ENCODE results near the gene EMP1.

EMP1 gene

DNA sequence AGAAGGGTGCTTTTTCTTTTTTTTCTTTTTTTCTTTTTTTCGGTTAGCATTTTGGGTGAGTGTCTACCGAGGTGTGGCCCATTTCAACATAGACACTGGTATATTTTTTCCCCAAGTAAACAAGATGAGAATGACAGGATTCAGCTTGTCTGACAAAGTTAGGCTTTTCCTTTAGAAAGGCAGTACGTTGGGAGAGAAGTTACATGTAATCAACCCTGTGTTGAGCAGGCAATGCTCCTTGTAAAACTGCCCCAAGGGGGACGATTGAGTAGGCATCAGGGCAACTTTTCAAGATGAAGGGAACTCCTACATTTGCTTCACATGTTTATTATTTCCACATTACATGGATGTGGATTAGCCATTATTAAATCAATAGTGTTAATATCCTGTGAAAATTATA lies 1.7 kb downstream of the EMP1 start:
- no peak for DNase-seq

DNA sequence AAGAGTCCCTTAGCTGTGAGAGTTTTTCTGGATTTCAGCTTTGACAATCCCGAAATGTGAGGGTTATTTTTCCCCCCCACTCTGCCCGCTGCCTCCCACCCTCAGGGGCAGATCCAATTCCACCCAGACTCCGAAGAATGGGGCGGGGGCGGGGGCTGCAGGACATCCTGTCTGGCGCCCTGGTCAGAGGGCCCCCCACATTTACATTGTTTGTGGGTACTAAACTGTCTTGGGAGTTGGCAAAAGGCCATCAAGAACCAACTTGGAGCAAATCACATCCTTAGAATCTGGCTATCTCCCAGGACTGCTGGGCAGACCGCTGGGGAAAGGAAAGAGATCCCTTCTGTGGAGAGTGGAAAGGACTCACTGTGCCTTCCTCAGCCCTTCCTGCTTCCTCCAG lies 2.4 kb downstream of the EMP1 start:
- no peak for DNase-seq

DNA sequence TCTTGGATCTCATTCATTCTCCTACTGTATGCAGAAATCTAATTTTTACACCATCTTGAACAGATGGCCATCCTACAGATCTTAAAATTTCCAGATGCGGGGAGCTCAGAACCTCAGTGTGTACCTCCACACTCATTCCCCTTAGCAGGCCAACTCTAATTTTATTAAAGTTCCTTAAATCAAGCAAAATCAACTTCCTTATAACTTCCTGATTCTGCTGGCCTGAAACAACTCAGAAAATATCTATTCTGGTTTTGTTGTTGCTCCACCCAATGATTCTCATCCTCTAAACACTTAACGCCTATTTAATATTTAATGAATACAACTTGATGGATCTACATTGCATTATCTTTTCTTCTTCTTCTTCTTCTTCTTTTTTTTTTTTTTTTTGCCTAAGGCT lies 3.1 kb downstream of the EMP1 start:
- no peak for DNase-seq

- DNase-seq = no peak
Measured at GRCh38 chr12:13200841-13201240, 4.3 kb downstream of the EMP1 start.

- DNase-seq = peak; percentile 29
Measured at GRCh38 chr12:13203034-13203922, 6.8 kb downstream of the EMP1 start.

DNA sequence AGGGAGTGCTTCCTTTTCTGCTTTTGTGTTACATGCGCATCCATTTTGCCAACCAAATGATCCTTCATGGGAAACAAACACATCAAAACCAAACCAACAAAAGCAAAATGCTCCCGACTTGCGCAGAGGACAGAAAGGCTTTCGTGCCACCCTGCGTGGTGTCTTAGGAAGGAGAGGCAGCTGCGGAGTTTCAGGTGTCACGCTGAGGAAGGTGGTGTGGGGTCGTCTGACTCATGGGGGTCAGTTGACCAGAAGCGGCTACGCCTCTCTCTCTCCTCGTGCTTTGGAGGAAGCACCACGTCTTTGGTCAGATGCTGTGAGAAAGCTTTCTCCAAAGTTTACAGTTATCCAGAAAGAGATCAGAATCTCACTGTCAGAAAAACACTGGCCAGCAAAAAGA lies 7.9 kb downstream of the EMP1 start:
- no peak for DNase-seq

DNA sequence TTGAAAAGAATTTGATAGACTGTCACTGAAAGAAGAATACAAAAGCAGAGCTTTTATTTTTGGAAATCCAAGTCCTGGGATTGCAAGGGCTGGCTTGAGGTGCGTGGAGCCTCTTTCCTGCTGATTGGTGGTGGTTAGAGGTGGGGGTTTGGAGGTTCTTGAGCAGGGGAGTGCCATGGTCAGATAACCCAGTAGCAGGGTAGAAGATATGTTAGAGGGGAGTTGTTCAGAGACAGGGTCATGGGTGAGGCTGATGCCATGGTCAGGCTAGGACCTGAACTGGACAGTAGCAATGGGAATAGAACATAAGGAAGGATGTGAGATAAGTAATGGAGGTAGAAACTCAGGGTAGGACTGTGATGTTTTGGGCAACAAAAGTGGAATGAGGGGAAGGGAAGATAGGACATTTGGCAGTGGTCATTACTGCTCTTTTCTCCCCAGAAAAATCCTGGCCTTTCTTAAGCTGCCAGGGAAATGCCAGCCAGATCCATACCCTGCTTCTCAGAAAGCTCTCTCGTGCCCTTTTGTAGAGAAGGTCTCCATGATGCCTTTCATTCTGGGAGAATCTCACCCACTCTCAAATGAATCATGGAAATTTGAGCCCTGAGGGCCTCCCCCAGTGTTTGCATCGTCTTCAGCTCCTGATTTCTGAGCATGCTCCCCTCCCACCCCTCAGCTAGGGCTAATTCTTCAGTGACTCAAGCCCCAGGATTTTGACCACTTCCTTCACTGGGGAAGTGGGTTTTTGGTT lies 9.5 kb downstream of the EMP1 start:
- no peak for DNase-seq

GRCh38 chr12:13206560-13206897 lies 10.0 kb downstream of the EMP1 start:
- DNase-seq = no peak

- no peak for DNase-seq
Measured at GRCh38 chr12:13208533-13209435, 12.3 kb downstream of the EMP1 start.

GRCh38 chr12:13209436-13210235 lies 13.1 kb downstream of the EMP1 start:
- DNase-seq = no peak

GRCh38 chr12:13210236-13211190 lies 14.0 kb downstream of the EMP1 start:
- no peak for DNase-seq

DNA sequence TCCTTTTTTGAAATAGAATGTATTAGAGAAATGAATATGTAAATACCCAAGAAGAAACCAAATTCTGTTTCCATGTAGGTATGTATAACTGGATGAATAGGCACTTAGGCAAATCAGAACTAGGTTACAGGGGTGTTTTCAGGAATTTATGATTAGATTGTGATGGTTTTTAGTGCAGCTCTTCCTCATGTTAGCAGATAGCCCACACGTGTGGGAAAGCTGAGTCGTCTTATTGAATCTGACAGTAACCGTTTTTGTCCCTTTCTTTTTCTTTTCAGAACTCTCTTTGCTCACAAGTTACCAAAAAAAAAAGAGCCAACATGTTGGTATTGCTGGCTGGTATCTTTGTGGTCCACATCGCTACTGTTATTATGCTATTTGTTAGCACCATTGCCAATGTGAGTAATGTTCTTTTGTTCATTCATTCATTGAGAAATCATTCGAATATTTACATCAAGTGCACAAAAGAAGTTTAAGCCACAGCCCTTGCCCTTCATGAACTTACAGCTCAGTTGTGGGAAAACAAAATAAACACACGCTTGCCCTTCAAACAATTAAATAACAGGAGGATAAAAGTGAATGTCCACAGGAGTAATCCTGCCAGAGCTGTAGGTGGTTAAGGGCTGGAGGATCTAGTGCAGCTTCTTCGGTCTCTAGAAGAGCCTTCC lies 14.8 kb downstream of the EMP1 start:
- no peak for DNase-seq

- no peak for DNase-seq
Measured at GRCh38 chr12:13211859-13212664, 15.5 kb downstream of the EMP1 start.

DNA sequence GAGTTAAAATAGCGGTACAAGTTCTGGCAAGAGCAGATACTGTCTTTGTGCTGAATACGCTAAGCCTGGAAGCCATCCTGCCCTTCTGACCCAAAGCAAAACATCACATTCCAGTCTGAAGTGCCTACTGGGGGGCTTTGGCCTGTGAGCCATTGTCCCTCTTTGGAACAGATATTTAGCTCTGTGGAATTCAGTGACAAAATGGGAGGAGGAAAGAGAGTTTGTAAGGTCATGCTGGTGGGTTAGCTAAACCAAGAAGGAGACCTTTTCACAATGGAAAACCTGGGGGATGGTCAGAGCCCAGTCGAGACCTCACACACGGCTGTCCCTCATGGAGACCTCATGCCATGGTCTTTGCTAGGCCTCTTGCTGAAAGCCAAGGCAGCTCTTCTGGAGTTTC lies 18.5 kb downstream of the EMP1 start:
- DNase-seq = no peak

DNA sequence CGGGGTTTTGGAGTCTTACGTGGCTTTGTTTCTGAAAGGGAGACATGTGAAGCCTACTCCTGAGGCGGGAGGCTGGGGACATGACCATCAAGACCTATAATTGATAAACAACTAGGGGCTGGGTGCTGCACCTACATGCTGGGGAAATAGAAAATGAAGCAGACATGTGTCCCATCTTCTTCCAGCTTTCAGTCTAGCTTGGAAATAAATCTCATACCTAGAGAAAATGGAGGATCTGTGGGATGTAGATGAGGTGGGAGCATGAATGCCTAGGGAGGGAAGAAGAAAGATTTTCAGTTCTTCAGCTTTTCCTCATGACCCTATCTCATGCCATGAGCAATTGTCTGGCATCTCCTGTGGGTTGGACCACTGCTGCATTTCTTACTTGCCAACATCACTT lies 22.1 kb downstream of the EMP1 start:
- no peak for DNase-seq

- no peak for DNase-seq
Measured at GRCh38 chr12:13219320-13219719, 22.8 kb downstream of the EMP1 start.

- DNase-seq = no peak
Measured at GRCh38 chr12:13220838-13221237, 24.3 kb downstream of the EMP1 start.

DNA sequence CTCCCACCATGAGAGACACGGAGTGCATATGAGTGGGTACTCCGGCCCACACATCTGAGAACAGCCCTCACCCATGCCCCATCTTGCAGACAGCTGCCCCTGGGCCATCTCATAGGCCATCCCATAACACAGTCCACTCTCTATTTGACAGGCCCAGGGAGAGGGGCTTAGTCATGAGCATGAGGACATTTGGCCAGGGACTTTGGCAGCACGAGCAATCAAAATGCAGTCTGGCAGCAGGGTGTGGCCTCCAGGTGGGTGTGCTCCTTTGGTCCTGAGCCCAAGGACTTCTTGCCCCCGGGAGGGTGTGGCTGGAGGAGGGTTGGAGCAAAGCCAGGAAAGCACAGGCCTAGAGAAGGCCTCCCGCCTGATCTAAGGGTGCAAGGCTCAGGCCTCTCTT lies 25.6 kb downstream of the EMP1 start:
- no peak for DNase-seq

- DNase-seq = no peak
Measured at GRCh38 chr12:13223179-13223804, 26.8 kb downstream of the EMP1 start.
